ENCODE data around the gene CYTH2. TPM values are rescaled to one million over a fixed set of nuclear protein-coding genes. Genes with fewer than 3 reads are reported as not detected.

The CYTH2 gene
- total RNA-seq, 1 donor from 2014 or later, result 248 TPM

DNA sequence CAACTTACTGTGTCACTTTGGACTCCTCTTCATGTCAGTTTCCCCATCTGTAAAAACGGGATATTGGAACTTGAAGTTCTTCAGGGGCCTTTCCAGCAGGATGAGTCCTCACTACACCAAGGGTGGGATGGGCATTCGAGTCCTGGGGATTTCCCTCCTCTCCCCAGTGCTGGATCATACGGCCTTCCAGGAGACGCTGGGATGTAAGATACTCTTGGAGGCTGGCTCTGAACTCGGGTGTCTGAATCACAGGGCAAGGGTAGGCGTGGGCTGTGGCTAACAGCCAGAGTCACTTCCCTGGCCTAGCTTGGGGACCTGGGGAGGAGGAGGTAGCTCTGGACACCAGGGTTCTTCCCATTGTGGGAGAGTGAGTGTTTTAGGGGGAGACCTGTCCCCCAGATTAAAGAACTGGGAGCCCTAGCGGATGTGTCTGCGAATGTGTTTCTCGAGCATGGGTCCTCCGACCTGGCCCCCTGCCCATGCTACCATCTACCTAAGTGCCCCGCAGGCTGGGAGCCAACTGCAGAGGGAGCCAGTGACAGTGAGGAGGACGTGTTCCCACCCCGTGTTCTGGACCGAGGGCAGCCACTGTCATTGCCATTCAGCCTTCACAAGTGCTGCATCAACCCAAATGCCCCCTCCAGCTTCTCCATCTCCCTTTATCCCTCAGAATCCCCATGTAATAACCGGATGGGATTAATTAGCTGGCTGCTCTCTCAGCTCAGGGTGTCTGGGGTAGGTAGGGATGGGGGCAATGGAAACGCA, 2.4 kb upstream of the CYTH2 start:
- H3K9me3 Mint-ChIP-seq (ENCODE audit: low read depth), result no peaks in the 10 kb centered on the region
- H3K4me3 Mint-ChIP-seq (ENCODE audit: low read depth), result no peak overlapping the region
- no peak for TF ChIP-seq CTCF (IDR thresholded peaks at IDR 0.05; ENCODE audit: unreplicated experiment)
- H3K4me1 Mint-ChIP-seq (ENCODE audit: low read depth), result peaks cover 7% of the 10 kb centered on the region
- DNase-seq (ENCODE audit: low spot score, unreplicated experiment), result no peak
- H3K36me3 Mint-ChIP-seq (ENCODE audit: insufficient read depth), result peaks cover 9% of the 10 kb centered on the region
- no peaks in the 10 kb centered on the region for H3K27me3 Mint-ChIP-seq
- no peak overlapping the region for H3K27ac Mint-ChIP-seq

GRCh38 chr19:48468772-48469288, 339 bp upstream of the CYTH2 start:
- H3K27ac Mint-ChIP-seq, result peak overlapping the region; percentile 98
- peak overlapping the region; percentile 92 for H3K4me3 Mint-ChIP-seq (ENCODE audit: low read depth)
- peaks cover 7% of the 10 kb centered on the region for H3K4me1 Mint-ChIP-seq (ENCODE audit: low read depth)

DNA sequence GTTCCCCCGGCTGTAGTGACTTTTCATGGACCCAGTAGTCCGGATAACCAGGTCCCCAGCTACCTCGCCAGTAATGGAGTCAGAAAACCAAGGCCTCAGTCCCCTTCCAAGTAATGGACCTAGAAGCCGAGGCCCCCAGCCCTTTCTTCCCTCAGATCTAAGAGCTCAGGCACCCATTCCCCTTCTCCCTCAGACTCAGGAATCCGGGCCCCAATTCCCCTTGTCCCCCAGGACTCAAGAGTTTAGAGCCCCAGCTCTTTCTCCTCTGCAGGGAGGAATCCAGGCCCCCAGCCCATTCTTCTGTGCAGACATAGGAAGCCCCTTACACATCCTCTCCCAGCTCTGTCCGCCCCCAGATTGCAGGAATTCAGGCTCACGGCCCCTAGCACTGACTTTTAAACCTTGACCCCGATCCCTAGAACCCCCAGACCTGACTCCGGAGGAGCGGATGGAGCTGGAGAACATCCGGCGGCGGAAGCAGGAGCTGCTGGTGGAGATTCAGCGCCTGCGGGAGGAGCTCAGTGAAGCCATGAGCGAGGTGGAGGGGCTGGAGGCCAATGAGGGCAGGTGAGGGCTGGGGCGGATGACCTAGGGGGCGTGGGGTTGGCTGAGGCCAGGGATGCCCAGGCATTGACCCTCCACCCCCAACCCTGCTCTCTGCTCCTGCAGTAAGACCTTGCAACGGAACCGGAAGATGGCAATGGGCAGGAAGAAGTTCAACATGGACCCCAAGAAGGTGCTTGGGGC, 938 bp downstream of the CYTH2 start:
- H3K27ac Mint-ChIP-seq, result peak overlapping the region; percentile 94
- no peak for TF ChIP-seq CTCF (IDR thresholded peaks at IDR 0.05; ENCODE audit: unreplicated experiment)
- peak overlapping the region; percentile 92 for H3K4me3 Mint-ChIP-seq (ENCODE audit: low read depth)
- peaks cover 25% of the 10 kb centered on the region for H3K36me3 Mint-ChIP-seq (ENCODE audit: insufficient read depth)
- DNase-seq (ENCODE audit: low spot score, unreplicated experiment), result no peak
- no peaks in the 10 kb centered on the region for H3K27me3 Mint-ChIP-seq
- no peaks in the 10 kb centered on the region for H3K9me3 Mint-ChIP-seq (ENCODE audit: low read depth)
- peaks cover 7% of the 10 kb centered on the region for H3K4me1 Mint-ChIP-seq (ENCODE audit: low read depth)

More at GRCh38 chr19:48468772-48469288, 339 bp upstream of the CYTH2 start:
- Mint-ChIP-seq H3K36me3 (ENCODE audit: insufficient read depth) (peaks cover 20% of the 10 kb centered on the region), H3K9me3 (ENCODE audit: low read depth) (no peaks in the 10 kb centered on the region), H3K27me3 (no peaks in the 10 kb centered on the region)
- TF ChIP-seq CTCF (IDR thresholded peaks at IDR 0.05; ENCODE audit: unreplicated experiment), result no peak
- DNase-seq (ENCODE audit: low spot score, unreplicated experiment), result peak; percentile 98

- no peaks in the 10 kb centered on the region for H3K27me3 Mint-ChIP-seq
- peak overlapping the region; percentile 94 for H3K27ac Mint-ChIP-seq
- peaks cover 28% of the 10 kb centered on the region for H3K36me3 Mint-ChIP-seq (ENCODE audit: insufficient read depth)
- no peak for TF ChIP-seq CTCF (IDR thresholded peaks at IDR 0.05; ENCODE audit: unreplicated experiment)
- peak overlapping the region; percentile 92 for H3K4me3 Mint-ChIP-seq (ENCODE audit: low read depth)
- peaks cover 7% of the 10 kb centered on the region for H3K4me1 Mint-ChIP-seq (ENCODE audit: low read depth)
- no peaks in the 10 kb centered on the region for H3K9me3 Mint-ChIP-seq (ENCODE audit: low read depth)
- DNase-seq (ENCODE audit: low spot score, unreplicated experiment), result no peak
Measured at GRCh38 chr19:48470856-48471255, 1.7 kb downstream of the CYTH2 start.

GRCh38 chr19:48471836-48472235, 2.7 kb downstream of the CYTH2 start:
- peaks cover 7% of the 10 kb centered on the region for H3K4me1 Mint-ChIP-seq (ENCODE audit: low read depth)
- no peaks in the 10 kb centered on the region for H3K9me3 Mint-ChIP-seq (ENCODE audit: low read depth)
- H3K27ac Mint-ChIP-seq, result peak overlapping the region; percentile 67
- no peak for TF ChIP-seq CTCF (IDR thresholded peaks at IDR 0.05; ENCODE audit: unreplicated experiment)
- peaks cover 32% of the 10 kb centered on the region for H3K36me3 Mint-ChIP-seq (ENCODE audit: insufficient read depth)
- DNase-seq (ENCODE audit: low spot score, unreplicated experiment), result no peak
- H3K4me3 Mint-ChIP-seq (ENCODE audit: low read depth), result no peak overlapping the region
- no peaks in the 10 kb centered on the region for H3K27me3 Mint-ChIP-seq
